WTC11 (cell line): ENCODE data around the gene MAMLD1. TPM values are rescaled to one million over a fixed set of nuclear protein-coding genes. Genes with fewer than 3 reads are reported as not detected.

Experiments
- ATAC-seq: fragments of 200-7000 bp; cut with Tn5 transposase; 2 replicates; pipeline ENCODE4 v1.10.0; 2021; ENCODE audit warnings: mild to moderate bottlenecking, moderate library complexity
- CTCF ChIA-PET: fragments of 300-600 bp; sonication (Branson Sonifier 250); formaldehyde crosslinking; loops from one replicate; lab custom pipeline; 2021; ENCODE audit warnings: antibody characterized with exemption; lab: Charles Lee
- POLR2A ChIA-PET: fragments of 350-600 bp; sonication (Branson Sonifier 250); formaldehyde crosslinking; loops from one replicate; lab custom pipeline; 2021; ENCODE audit warnings: antibody characterized with exemption; lab: Charles Lee
- DNase-seq: peaks from one replicate; pipeline ENCODE4 v3.0.0; 2021; ENCODE audit warnings: low spot score
- H3K27ac Mint-ChIP-seq: 2 replicates; pipeline ENCODE4 v1.8.0; 2021; ENCODE audit warnings: mixed read lengths
- H3K27me3 Mint-ChIP-seq: 2 replicates; pipeline ENCODE4 v1.8.0; 2021; ENCODE audit warnings: low read depth, mild to moderate bottlenecking, moderate library complexity, mixed read lengths
- H3K36me3 Mint-ChIP-seq: 2 replicates; pipeline ENCODE4 v1.8.0; 2021; ENCODE audit warnings: mixed read lengths
- H3K4me1 Mint-ChIP-seq: 2 replicates; pipeline ENCODE4 v1.8.0; 2022; ENCODE audit warnings: mixed read lengths
- H3K4me3 Mint-ChIP-seq: 2 replicates; pipeline ENCODE4 v1.8.0; 2021; ENCODE audit warnings: mild to moderate bottlenecking, moderate library complexity, mixed read lengths
- H3K9me3 Mint-ChIP-seq: 2 replicates; pipeline ENCODE4 v1.8.0; 2021; ENCODE audit warnings: mixed read lengths
- ATF1 ChIP-seq: sonication (generic); formaldehyde crosslinking; IDR thresholded peaks from 2 replicates; pipeline ENCODE4 v1.8.1; 2023; ENCODE audit warnings: mild to moderate bottlenecking, moderate library complexity, missing genetic modification reagents
- CBFB ChIP-seq: sonication (generic); formaldehyde crosslinking; IDR thresholded peaks from 2 replicates; pipeline ENCODE4 v1.8.1; 2022; ENCODE audit warnings: mild to moderate bottlenecking, low read depth, missing genetic modification reagents
- GABPB1 ChIP-seq: sonication (generic); formaldehyde crosslinking; IDR thresholded peaks from 2 replicates; pipeline ENCODE4 v1.8.1; 2023; ENCODE audit warnings: mild to moderate bottlenecking, missing genetic modification reagents
- IRF2 ChIP-seq: sonication (generic); formaldehyde crosslinking; IDR thresholded peaks from 2 replicates; pipeline ENCODE4 v1.8.0; 2022; ENCODE audit warnings: low read depth, missing genetic modification reagents, borderline replicate concordance
- TEAD1 ChIP-seq: sonication (generic); formaldehyde crosslinking; IDR thresholded peaks from 2 replicates; pipeline ENCODE4 v1.8.0; 2022; ENCODE audit warnings: mild to moderate bottlenecking, missing genetic modification reagents
- ZNF416 ChIP-seq: fragments of 250-450 bp; sonication (Bioruptor Pico); IDR thresholded peaks from 2 replicates; pipeline ENCODE4 v1.9.0; 2021; ENCODE audit warnings: mild to moderate bottlenecking, inconsistent platforms
- total RNA-seq: library from RNA; stranded (reverse); gene quantifications from 3 replicates; pipeline ENCODE4 v1.2.3, GENCODE V29; 2021
- TF ChIP-seq, protein P1 (sequence below): sonication (generic); formaldehyde crosslinking; IDR thresholded peaks from 2 replicates; pipeline ENCODE4 v1.8.0; 2022; ENCODE audit warnings: mild to moderate bottlenecking, missing genetic modification reagents
- TF ChIP-seq, protein P2 (sequence below): fragments of 250-450 bp; sonication (Bioruptor Pico); IDR thresholded peaks from 2 replicates; pipeline ENCODE4 v1.9.0; 2021; ENCODE audit warnings: moderate library complexity, mild to moderate bottlenecking, inconsistent platforms, borderline replicate concordance
- TF ChIP-seq, protein P3 (sequence below): sonication (generic); formaldehyde crosslinking; IDR thresholded peaks from 2 replicates; pipeline ENCODE4 v1.8.0; 2022; ENCODE audit warnings: mild to moderate bottlenecking, missing genetic modification reagents
- TF ChIP-seq, protein P4 (sequence below): sonication (generic); formaldehyde crosslinking; IDR thresholded peaks from 2 replicates; pipeline ENCODE4 v1.8.1; 2023; ENCODE audit warnings: mild to moderate bottlenecking, missing genetic modification reagents, borderline replicate concordance
- TF ChIP-seq, protein P5 (sequence below): sonication (generic); formaldehyde crosslinking; conservative IDR thresholded peaks from 2 replicates; pipeline ENCODE4 v1.8.1; 2022; ENCODE audit warnings: mild to moderate bottlenecking, missing genetic modification reagents
- TF ChIP-seq, protein P6 (sequence below): fragments of 250-450 bp; sonication (Bioruptor Pico); IDR thresholded peaks from 2 replicates; pipeline ENCODE4 v1.9.0; 2021; ENCODE audit warnings: mild to moderate bottlenecking, borderline replicate concordance
- TF ChIP-seq, protein P7 (sequence below): sonication (generic); formaldehyde crosslinking; IDR thresholded peaks from 2 replicates; pipeline ENCODE4 v1.8.1; 2023; ENCODE audit warnings: mild to moderate bottlenecking, missing genetic modification reagents
- TF ChIP-seq, protein P8 (sequence below): sonication (generic); formaldehyde crosslinking; IDR thresholded peaks from 2 replicates; pipeline ENCODE4 v1.8.0; 2022; ENCODE audit warnings: mild to moderate bottlenecking, missing genetic modification reagents

MAMLD1 gene
- total RNA-seq, 1 experiment from 2014 or later, result 0.35 TPM

DNA sequence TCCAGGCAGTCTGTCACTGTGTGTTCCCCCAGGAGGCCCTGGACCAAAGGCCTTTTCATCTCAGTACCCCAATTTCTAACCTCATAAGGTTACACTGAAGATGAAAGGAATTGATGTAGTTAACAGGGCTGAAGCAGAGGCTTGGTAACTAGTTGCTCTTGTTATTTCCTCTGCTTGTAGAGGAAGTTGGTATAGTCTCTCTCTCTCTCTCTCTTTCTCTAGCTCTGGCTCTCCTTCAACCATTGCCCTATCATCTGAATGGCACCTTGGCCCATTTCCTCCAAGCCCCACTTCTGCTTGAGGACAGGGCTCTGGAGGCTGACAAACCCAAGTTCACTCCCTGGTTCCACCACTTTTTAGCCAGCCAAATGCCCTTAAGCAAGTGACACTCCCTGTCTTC, 96.1 kb downstream of the MAMLD1 start:
- H3K4me1 Mint-ChIP-seq, result no peaks in the 10 kb centered on the region
- H3K4me3 Mint-ChIP-seq, result no peak overlapping the region
- no peaks in the 10 kb centered on the region for H3K9me3 Mint-ChIP-seq
- DNase-seq, result no peak
- POLR2A ChIA-PET, result no interaction called here
- CTCF ChIA-PET, result interaction anchor here (1.0 kb wide), 1 partner anchor 8 kb away, joined by 3 read pairs; no protein-coding TSS in a partner anchor
- H3K27ac Mint-ChIP-seq, result no peak overlapping the region
- H3K36me3 Mint-ChIP-seq, result no peaks in the 10 kb centered on the region
- no peak for ATAC-seq
- TF ChIP-seq ZNF416 (CRISPR knock-in tag) (no peak), CBFB (CRISPR knock-in tag) (no peak), GABPB1 (CRISPR knock-in tag) (no peak), TEAD1 (CRISPR knock-in tag) (no peak), ATF1 (no peak), IRF2 (CRISPR knock-in tag) (no peak)
- TF ChIP-seq, protein P1, sequence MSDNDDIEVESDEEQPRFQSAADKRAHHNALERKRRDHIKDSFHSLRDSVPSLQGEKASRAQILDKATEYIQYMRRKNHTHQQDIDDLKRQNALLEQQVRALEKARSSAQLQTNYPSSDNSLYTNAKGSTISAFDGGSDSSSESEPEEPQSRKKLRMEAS (CRISPR knock-in tag), result no peak
- TF ChIP-seq, protein P2, sequence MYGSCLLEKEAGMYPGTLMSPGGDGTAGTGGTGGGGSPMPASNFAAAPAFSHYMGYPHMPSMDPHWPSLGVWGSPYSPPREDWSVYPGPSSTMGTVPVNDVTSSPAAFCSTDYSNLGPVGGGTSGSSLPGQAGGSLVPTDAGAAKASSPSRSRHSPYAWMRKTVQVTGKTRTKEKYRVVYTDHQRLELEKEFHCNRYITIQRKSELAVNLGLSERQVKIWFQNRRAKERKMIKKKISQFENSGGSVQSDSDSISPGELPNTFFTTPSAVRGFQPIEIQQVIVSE, result no peak
- TF ChIP-seq, protein P3, sequence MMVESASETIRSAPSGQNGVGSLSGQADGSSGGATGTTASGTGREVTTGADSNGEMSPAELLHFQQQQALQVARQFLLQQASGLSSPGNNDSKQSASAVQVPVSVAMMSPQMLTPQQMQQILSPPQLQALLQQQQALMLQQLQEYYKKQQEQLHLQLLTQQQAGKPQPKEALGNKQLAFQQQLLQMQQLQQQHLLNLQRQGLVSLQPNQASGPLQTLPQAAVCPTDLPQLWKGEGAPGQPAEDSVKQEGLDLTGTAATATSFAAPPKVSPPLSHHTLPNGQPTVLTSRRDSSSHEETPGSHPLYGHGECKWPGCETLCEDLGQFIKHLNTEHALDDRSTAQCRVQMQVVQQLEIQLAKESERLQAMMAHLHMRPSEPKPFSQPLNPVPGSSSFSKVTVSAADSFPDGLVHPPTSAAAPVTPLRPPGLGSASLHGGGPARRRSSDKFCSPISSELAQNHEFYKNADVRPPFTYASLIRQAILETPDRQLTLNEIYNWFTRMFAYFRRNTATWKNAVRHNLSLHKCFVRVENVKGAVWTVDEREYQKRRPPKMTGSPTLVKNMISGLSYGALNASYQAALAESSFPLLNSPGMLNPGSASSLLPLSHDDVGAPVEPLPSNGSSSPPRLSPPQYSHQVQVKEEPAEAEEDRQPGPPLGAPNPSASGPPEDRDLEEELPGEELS (CRISPR knock-in tag), result no peak
- TF ChIP-seq, protein P4, sequence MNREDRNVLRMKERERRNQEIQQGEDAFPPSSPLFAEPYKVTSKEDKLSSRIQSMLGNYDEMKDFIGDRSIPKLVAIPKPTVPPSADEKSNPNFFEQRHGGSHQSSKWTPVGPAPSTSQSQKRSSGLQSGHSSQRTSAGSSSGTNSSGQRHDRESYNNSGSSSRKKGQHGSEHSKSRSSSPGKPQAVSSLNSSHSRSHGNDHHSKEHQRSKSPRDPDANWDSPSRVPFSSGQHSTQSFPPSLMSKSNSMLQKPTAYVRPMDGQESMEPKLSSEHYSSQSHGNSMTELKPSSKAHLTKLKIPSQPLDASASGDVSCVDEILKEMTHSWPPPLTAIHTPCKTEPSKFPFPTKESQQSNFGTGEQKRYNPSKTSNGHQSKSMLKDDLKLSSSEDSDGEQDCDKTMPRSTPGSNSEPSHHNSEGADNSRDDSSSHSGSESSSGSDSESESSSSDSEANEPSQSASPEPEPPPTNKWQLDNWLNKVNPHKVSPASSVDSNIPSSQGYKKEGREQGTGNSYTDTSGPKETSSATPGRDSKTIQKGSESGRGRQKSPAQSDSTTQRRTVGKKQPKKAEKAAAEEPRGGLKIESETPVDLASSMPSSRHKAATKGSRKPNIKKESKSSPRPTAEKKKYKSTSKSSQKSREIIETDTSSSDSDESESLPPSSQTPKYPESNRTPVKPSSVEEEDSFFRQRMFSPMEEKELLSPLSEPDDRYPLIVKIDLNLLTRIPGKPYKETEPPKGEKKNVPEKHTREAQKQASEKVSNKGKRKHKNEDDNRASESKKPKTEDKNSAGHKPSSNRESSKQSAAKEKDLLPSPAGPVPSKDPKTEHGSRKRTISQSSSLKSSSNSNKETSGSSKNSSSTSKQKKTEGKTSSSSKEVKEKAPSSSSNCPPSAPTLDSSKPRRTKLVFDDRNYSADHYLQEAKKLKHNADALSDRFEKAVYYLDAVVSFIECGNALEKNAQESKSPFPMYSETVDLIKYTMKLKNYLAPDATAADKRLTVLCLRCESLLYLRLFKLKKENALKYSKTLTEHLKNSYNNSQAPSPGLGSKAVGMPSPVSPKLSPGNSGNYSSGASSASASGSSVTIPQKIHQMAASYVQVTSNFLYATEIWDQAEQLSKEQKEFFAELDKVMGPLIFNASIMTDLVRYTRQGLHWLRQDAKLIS (CRISPR knock-in tag), result no peak
- TF ChIP-seq, protein P5, sequence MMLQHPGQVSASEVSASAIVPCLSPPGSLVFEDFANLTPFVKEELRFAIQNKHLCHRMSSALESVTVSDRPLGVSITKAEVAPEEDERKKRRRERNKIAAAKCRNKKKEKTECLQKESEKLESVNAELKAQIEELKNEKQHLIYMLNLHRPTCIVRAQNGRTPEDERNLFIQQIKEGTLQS (CRISPR knock-in tag), result no peak
- TF ChIP-seq, protein P6, sequence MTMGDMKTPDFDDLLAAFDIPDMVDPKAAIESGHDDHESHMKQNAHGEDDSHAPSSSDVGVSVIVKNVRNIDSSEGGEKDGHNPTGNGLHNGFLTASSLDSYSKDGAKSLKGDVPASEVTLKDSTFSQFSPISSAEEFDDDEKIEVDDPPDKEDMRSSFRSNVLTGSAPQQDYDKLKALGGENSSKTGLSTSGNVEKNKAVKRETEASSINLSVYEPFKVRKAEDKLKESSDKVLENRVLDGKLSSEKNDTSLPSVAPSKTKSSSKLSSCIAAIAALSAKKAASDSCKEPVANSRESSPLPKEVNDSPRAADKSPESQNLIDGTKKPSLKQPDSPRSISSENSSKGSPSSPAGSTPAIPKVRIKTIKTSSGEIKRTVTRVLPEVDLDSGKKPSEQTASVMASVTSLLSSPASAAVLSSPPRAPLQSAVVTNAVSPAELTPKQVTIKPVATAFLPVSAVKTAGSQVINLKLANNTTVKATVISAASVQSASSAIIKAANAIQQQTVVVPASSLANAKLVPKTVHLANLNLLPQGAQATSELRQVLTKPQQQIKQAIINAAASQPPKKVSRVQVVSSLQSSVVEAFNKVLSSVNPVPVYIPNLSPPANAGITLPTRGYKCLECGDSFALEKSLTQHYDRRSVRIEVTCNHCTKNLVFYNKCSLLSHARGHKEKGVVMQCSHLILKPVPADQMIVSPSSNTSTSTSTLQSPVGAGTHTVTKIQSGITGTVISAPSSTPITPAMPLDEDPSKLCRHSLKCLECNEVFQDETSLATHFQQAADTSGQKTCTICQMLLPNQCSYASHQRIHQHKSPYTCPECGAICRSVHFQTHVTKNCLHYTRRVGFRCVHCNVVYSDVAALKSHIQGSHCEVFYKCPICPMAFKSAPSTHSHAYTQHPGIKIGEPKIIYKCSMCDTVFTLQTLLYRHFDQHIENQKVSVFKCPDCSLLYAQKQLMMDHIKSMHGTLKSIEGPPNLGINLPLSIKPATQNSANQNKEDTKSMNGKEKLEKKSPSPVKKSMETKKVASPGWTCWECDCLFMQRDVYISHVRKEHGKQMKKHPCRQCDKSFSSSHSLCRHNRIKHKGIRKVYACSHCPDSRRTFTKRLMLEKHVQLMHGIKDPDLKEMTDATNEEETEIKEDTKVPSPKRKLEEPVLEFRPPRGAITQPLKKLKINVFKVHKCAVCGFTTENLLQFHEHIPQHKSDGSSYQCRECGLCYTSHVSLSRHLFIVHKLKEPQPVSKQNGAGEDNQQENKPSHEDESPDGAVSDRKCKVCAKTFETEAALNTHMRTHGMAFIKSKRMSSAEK, result no peak
- TF ChIP-seq, protein P7, sequence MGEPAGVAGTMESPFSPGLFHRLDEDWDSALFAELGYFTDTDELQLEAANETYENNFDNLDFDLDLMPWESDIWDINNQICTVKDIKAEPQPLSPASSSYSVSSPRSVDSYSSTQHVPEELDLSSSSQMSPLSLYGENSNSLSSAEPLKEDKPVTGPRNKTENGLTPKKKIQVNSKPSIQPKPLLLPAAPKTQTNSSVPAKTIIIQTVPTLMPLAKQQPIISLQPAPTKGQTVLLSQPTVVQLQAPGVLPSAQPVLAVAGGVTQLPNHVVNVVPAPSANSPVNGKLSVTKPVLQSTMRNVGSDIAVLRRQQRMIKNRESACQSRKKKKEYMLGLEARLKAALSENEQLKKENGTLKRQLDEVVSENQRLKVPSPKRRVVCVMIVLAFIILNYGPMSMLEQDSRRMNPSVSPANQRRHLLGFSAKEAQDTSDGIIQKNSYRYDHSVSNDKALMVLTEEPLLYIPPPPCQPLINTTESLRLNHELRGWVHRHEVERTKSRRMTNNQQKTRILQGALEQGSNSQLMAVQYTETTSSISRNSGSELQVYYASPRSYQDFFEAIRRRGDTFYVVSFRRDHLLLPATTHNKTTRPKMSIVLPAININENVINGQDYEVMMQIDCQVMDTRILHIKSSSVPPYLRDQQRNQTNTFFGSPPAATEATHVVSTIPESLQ (CRISPR knock-in tag), result no peak
- TF ChIP-seq, protein P8, sequence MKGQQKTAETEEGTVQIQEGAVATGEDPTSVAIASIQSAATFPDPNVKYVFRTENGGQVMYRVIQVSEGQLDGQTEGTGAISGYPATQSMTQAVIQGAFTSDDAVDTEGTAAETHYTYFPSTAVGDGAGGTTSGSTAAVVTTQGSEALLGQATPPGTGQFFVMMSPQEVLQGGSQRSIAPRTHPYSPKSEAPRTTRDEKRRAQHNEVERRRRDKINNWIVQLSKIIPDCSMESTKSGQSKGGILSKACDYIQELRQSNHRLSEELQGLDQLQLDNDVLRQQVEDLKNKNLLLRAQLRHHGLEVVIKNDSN, result no peak
- no peaks in the 10 kb centered on the region for H3K27me3 Mint-ChIP-seq
